ENCODE results near the gene BCAS1.
"Not testable (repeated sequence)": the region's sequence is repeated elsewhere in the genome, so short reads cannot be mapped to it uniquely, and the experiment has no call there.

BCAS1 gene

GRCh38 chr20:53974785-53975555 lies 95.4 kb downstream of the BCAS1 start:
- peaks cover 3% of the 10 kb centered on the region for H3K4me1 ChIP-seq (ENCODE audit: insufficient read depth, low read length)
- H2AFZ ChIP-seq (ENCODE audit: low read depth, low read length) = no peak overlapping the region
- H3K36me3 ChIP-seq (ENCODE audit: insufficient read depth, low read length) = no peaks in the 10 kb centered on the region
- H3K9me3 ChIP-seq (ENCODE audit: low read length) = no peaks in the 10 kb centered on the region
- no peak overlapping the region for H3K4me3 ChIP-seq (ENCODE audit: low read length)
- no peaks in the 10 kb centered on the region for H3K27me3 ChIP-seq (ENCODE audit: insufficient read depth, low read length)

- not testable (repeated sequence) for H3K4me3 ChIP-seq (ENCODE audit: low read length); H3K9me3 ChIP-seq (ENCODE audit: low read length); H3K36me3 ChIP-seq (ENCODE audit: insufficient read depth, low read length); H3K4me1 ChIP-seq (ENCODE audit: insufficient read depth, low read length); H2AFZ ChIP-seq (ENCODE audit: low read depth, low read length); H3K27me3 ChIP-seq (ENCODE audit: insufficient read depth, low read length)
These were observed 96.5 kb downstream of the BCAS1 start for GRCh38 chr20:53973882-53974281.

- H2AFZ ChIP-seq (ENCODE audit: low read depth, low read length) = no peak overlapping the region
- no peak overlapping the region for H3K4me3 ChIP-seq (ENCODE audit: low read length)
- H3K36me3 ChIP-seq (ENCODE audit: insufficient read depth, low read length) = no peaks in the 10 kb centered on the region
- H3K27me3 ChIP-seq (ENCODE audit: insufficient read depth, low read length) = no peaks in the 10 kb centered on the region
- H3K4me1 ChIP-seq (ENCODE audit: insufficient read depth, low read length) = peaks cover 3% of the 10 kb centered on the region
- no peaks in the 10 kb centered on the region for H3K9me3 ChIP-seq (ENCODE audit: low read length)
These were observed 98.2 kb downstream of the BCAS1 start for GRCh38 chr20:53972179-53972578.

GRCh38 chr20:53971096-53971683 lies 99.2 kb downstream of the BCAS1 start:
- no peaks in the 10 kb centered on the region for H3K27me3 ChIP-seq (ENCODE audit: insufficient read depth, low read length)
- H3K36me3 ChIP-seq (ENCODE audit: insufficient read depth, low read length) = no peaks in the 10 kb centered on the region

GRCh38 chr20:53970232-53970631 lies 100.2 kb downstream of the BCAS1 start:
- H3K9me3 ChIP-seq (ENCODE audit: low read length) = no peaks in the 10 kb centered on the region
- H2AFZ ChIP-seq (ENCODE audit: low read depth, low read length) = no peak overlapping the region
- H3K27me3 ChIP-seq (ENCODE audit: insufficient read depth, low read length) = no peaks in the 10 kb centered on the region
- H3K4me3 ChIP-seq (ENCODE audit: low read length) = no peak overlapping the region
- H3K4me1 ChIP-seq (ENCODE audit: insufficient read depth, low read length) = no peaks in the 10 kb centered on the region
- H3K36me3 ChIP-seq (ENCODE audit: insufficient read depth, low read length) = no peaks in the 10 kb centered on the region

More at GRCh38 chr20:53971096-53971683, 99.2 kb downstream of the BCAS1 start:
- no peak overlapping the region for H2AFZ ChIP-seq (ENCODE audit: low read depth, low read length)
- no peak overlapping the region for H3K4me3 ChIP-seq (ENCODE audit: low read length)
- H3K4me1 ChIP-seq (ENCODE audit: insufficient read depth, low read length) = peaks cover 3% of the 10 kb centered on the region
- no peaks in the 10 kb centered on the region for H3K9me3 ChIP-seq (ENCODE audit: low read length)

DNA sequence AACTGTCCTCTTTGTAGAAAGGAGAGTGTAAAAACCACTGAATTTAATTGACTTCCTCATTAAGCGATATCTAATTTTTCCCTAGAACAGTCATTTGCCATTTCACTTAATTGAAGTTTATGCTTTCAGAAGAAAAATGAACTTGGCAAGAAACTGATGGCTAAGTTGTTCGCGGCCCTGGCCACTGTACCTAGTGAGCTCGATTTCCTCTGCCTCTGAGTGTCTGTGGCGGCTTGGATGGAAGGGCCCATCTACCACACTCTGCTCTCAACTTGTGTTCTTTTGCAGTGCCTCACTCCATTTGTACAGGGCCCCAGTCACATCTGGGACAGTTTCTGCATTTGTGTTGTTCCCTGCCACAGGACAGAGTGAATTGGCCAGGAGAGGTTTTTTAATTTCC lies 102.9 kb downstream of the BCAS1 start:
- Histone ChIP-seq H3K27me3 (ENCODE audit: insufficient read depth, low read length) (no peaks in the 10 kb centered on the region), H3K4me1 (ENCODE audit: insufficient read depth, low read length) (no peaks in the 10 kb centered on the region), H3K4me3 (ENCODE audit: low read length) (no peak overlapping the region), H3K9me3 (ENCODE audit: low read length) (no peaks in the 10 kb centered on the region), H2AFZ (ENCODE audit: low read depth, low read length) (no peak overlapping the region), H3K36me3 (ENCODE audit: insufficient read depth, low read length) (no peaks in the 10 kb centered on the region)

GRCh38 chr20:53966774-53967398 lies 103.5 kb downstream of the BCAS1 start:
- Histone ChIP-seq H3K9me3 (ENCODE audit: low read length) (no peaks in the 10 kb centered on the region), H3K27me3 (ENCODE audit: insufficient read depth, low read length) (no peaks in the 10 kb centered on the region), H3K36me3 (ENCODE audit: insufficient read depth, low read length) (no peaks in the 10 kb centered on the region), H3K4me3 (ENCODE audit: low read length) (no peak overlapping the region), H3K4me1 (ENCODE audit: insufficient read depth, low read length) (no peaks in the 10 kb centered on the region), H2AFZ (ENCODE audit: low read depth, low read length) (no peak overlapping the region)

DNA sequence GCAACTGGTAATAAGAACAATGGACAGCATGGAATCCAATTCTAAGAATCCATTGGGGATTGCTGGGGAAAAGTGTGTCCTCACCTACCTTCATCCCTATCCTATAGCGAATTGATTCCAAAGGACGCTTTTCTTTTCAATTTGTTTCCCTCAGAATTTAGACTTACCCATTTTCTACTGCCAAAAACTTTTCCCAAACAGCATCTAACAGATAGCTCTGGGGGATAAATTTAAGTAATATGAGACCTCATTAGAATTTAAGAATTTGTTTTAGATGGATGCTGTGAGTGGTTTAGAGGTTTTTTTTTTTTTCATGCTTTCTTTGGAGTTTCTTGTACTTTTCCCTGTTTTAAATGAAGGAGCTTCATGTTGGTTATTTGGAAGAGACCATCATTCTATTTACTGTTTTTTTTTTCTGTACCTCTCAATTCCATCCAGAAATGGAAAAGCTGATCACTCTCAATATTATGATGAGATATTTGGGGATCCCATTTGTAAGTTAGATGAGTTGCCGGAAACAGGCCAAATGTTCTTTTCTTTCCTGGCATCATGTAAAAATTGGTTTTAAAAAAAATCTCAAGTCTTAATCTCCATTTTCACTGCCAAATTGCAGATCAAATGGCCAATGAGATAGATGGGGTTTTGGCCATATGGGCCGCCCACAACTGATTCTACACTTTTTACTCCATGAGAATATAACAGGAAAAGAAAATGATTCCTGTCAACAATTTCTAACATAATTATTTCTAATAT lies 105.7 kb downstream of the BCAS1 start:
- Histone ChIP-seq H3K4me1 (ENCODE audit: insufficient read depth, low read length) (peaks cover 12% of the 10 kb centered on the region), H3K4me3 (ENCODE audit: low read length) (no peak overlapping the region), H3K27me3 (ENCODE audit: insufficient read depth, low read length) (no peaks in the 10 kb centered on the region), H2AFZ (ENCODE audit: low read depth, low read length) (no peak overlapping the region), H3K9me3 (ENCODE audit: low read length) (no peaks in the 10 kb centered on the region), H3K36me3 (ENCODE audit: insufficient read depth, low read length) (no peaks in the 10 kb centered on the region)

DNA sequence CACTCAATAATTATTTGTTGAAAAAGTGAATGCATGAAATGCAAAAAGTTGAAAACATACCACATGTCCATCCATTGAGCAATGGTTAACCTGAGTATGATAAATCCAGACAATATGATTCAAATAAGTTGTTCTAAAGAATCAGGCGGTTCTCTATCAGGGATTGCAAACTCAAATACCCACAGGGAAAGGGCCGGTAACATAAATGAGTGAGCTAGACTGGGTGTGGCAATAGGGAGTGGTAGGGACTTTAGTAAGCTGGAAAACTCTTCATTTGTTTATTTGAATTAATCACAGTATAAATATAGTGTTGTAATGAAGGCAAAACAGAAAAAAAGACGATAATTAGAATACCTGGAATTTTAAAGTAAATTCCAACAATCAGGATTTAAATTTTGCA lies 106.3 kb downstream of the BCAS1 start:
- no peak overlapping the region for H2AFZ ChIP-seq (ENCODE audit: low read depth, low read length)
- H3K36me3 ChIP-seq (ENCODE audit: insufficient read depth, low read length) = no peaks in the 10 kb centered on the region
- H3K4me1 ChIP-seq (ENCODE audit: insufficient read depth, low read length) = peaks cover 12% of the 10 kb centered on the region

DNA sequence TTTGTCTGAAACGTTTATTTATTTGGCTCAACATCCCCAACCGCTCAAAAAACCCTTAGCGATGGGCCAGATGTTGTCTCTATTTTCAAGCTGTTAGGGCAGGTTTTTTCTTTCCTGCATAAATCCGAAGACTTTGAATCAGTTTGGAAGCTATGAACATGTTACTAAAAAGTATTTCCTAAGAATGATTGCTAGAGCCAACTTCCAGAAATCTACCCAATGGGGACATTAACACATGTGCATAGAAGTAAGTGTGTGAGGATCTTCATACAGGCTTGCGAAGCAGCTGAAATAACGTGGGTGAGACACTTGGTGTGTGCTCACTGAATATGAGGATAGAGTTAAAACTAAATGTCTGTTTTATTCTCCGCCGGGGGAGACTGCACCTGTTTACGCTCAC lies 106.8 kb downstream of the BCAS1 start:
- Histone ChIP-seq H3K36me3 (ENCODE audit: insufficient read depth, low read length) (no peaks in the 10 kb centered on the region), H2AFZ (ENCODE audit: low read depth, low read length) (no peak overlapping the region), H3K4me3 (ENCODE audit: low read length) (no peak overlapping the region), H3K4me1 (ENCODE audit: insufficient read depth, low read length) (peaks cover 12% of the 10 kb centered on the region), H3K9me3 (ENCODE audit: low read length) (no peaks in the 10 kb centered on the region), H3K27me3 (ENCODE audit: insufficient read depth, low read length) (no peaks in the 10 kb centered on the region)

More for the DNA sequence above, 106.3 kb downstream of the BCAS1 start:
- no peak overlapping the region for H3K4me3 ChIP-seq (ENCODE audit: low read length)
- no peaks in the 10 kb centered on the region for H3K27me3 ChIP-seq (ENCODE audit: insufficient read depth, low read length)
- no peaks in the 10 kb centered on the region for H3K9me3 ChIP-seq (ENCODE audit: low read length)

DNA sequence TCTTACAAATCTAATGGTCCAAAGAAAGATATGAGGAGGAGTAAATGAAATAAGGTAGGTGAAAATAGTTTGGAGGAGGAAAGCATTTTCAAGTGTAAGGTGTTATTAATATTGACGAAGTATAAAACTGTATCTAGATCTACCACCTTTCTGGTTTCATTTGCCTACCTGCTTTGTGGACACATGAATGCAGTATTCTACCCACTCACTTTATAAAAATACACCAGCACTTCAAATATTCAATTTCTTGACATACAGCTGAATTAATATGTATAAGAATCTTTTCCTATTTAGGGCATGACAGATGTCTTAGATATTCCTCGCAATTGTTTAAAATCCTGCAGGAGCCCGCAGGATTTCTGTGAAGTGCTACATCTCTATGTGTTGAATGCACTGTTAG lies 108.0 kb downstream of the BCAS1 start:
- no peaks in the 10 kb centered on the region for H3K9me3 ChIP-seq (ENCODE audit: low read length)
- H3K27me3 ChIP-seq (ENCODE audit: insufficient read depth, low read length) = no peaks in the 10 kb centered on the region
- H3K4me3 ChIP-seq (ENCODE audit: low read length) = no peak overlapping the region
- no peak overlapping the region for H2AFZ ChIP-seq (ENCODE audit: low read depth, low read length)
- no peaks in the 10 kb centered on the region for H3K36me3 ChIP-seq (ENCODE audit: insufficient read depth, low read length)
- peaks cover 12% of the 10 kb centered on the region for H3K4me1 ChIP-seq (ENCODE audit: insufficient read depth, low read length)

DNA sequence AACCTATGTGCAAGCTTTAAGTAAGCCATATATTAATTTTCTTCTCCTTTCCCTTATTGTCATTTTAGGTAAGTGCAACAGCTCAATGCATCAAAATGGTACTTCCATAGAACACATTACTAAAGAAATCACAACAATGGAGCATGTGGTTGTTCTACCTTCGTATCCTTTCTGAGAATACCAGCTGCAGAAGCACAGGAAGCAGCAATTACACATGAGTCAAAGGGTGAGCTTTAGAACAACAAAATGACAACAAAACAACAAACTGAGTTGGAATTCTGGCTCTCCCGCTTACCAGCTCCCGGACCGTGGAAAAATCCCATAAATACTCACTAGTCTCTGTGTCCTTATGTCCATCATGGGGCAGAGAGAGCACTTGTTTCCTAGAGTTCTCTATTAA lies 108.9 kb downstream of the BCAS1 start:
- Histone ChIP-seq H3K4me3 (ENCODE audit: low read length) (no peak overlapping the region), H2AFZ (ENCODE audit: low read depth, low read length) (no peak overlapping the region), H3K36me3 (ENCODE audit: insufficient read depth, low read length) (no peaks in the 10 kb centered on the region), H3K4me1 (ENCODE audit: insufficient read depth, low read length) (peaks cover 12% of the 10 kb centered on the region), H3K9me3 (ENCODE audit: low read length) (no peaks in the 10 kb centered on the region), H3K27me3 (ENCODE audit: insufficient read depth, low read length) (no peaks in the 10 kb centered on the region)
